ENCODE data around the gene MRPL42. TPM values are rescaled to one million over a fixed set of nuclear protein-coding genes. Genes with fewer than 3 reads are reported as not detected.

Gene MRPL42
- total RNA-seq, 2 donors from 2014 or later: 11.9 to 21.4 TPM

DNA sequence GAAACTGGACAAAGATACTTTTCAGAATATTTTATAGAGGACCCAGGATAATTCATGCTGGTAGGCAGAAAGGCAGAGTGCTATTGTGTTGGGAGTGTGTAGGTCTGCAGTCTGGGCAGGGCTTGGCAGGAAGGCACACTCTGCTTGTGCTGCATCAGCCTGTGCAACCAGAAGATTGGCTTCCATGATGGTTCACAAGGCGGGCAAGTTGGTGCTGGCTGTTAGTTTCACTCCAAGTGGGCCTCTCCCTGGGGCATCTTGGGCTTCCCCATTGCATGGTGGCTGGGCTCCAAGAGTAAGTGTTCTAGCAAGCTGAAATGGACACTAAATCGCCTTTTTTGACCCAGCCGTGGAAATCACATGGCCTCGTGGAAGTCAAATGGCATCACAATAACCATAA lies 23.7 kb upstream of the MRPL42 start:
- no peak for DNase-seq
- Histone ChIP-seq H3K4me3 (no peak overlapping the region), H3K27me3 (no peaks in the 10 kb centered on the region), H3K9me3 (no peaks in the 10 kb centered on the region), H3K27ac (no peak overlapping the region), H3K4me1 (peaks cover 16% of the 10 kb centered on the region), H3K36me3 (replicated peaks in 1 of 2; ENCODE audit: insufficient read depth in 1 of 2, low read depth in 2 of 2) (no peaks in the 10 kb centered on the region)
- no peak for ATAC-seq
- intact Hi-C loops (cut with DNase I): no loop called here
- WGBS, 2 donors: 91 to 92% methylated on average over 4 of the region's 4 CpGs
- no peak for TF ChIP-seq POLR2A (IDR thresholded peaks at IDR 0.05)
- TF ChIP-seq, protein P1, sequence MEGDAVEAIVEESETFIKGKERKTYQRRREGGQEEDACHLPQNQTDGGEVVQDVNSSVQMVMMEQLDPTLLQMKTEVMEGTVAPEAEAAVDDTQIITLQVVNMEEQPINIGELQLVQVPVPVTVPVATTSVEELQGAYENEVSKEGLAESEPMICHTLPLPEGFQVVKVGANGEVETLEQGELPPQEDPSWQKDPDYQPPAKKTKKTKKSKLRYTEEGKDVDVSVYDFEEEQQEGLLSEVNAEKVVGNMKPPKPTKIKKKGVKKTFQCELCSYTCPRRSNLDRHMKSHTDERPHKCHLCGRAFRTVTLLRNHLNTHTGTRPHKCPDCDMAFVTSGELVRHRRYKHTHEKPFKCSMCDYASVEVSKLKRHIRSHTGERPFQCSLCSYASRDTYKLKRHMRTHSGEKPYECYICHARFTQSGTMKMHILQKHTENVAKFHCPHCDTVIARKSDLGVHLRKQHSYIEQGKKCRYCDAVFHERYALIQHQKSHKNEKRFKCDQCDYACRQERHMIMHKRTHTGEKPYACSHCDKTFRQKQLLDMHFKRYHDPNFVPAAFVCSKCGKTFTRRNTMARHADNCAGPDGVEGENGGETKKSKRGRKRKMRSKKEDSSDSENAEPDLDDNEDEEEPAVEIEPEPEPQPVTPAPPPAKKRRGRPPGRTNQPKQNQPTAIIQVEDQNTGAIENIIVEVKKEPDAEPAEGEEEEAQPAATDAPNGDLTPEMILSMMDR (IDR thresholded peaks at IDR 0.05): no peak

DNA sequence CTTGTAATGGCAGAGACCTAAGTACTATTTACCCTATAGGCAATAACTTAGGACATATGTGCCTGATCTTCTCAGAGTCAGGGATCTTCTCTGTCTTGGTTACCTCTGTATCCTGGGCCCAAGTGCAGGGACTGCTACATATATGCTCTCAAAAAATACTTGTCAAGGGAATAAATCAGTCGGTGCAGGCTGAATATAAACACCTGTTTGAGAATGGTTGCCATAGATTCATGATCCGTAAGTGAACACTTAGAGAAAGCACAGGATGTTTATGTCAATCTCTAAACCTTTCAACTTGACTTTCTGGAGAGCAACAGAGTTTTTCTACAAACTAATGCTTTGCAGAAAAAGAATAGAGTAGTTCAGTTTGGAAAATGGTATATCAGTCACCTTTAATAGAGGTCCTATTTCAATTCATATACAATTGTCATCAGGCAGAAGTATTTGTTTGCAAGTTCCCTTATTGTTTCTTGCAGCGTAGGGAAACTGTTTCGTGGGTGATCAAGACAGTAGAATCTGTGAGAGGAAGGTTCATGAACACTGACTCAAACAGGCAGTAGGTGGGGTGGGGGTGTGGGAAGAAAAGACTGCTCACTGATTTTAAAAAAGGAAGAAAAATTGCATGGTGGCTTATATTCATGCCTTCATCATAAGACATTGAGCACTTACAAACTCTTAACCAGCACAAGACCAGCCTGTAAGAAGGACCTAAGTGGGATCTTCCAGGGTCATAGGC lies 19.6 kb upstream of the MRPL42 start:
- TF ChIP-seq, protein P1 (IDR thresholded peaks at IDR 0.05): no peak
- TF ChIP-seq POLR2A (IDR thresholded peaks at IDR 0.05): no peak
- WGBS, 2 donors: 68 to 75% methylated on average over 4 of the region's 4 CpGs
- Histone ChIP-seq H3K4me1 (peaks cover 3% of the 10 kb centered on the region), H3K36me3 (replicated peaks in 1 of 2; ENCODE audit: insufficient read depth in 1 of 2, low read depth in 2 of 2) (no peaks in the 10 kb centered on the region), H3K27me3 (no peaks in the 10 kb centered on the region), H3K27ac (no peak overlapping the region), H3K4me3 (no peak overlapping the region), H3K9me3 (no peaks in the 10 kb centered on the region)
- no peak for ATAC-seq
- DNase-seq: no peak
- intact Hi-C loops (cut with DNase I): no loop called here

DNA sequence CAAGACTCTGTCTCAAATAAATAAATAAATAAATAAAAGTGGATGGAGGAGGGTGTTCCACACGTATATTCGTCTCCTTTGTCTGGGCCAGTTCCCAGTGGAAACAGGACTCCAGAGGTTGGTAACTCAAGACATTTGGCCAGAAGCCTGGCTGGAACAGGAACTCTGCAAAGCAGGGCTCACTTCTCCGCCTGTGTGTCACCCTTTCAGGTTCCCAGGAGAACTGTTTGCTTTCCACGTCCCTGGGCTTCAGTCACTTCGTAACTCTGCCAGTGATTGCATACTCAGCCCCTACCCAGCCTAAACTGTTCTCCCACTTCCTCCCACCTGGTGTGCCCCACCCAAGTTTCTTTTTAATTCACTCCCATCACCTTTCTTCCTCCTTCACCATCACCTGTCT lies 18.5 kb upstream of the MRPL42 start:
- no peak overlapping the region for H3K4me3 ChIP-seq
- peak overlapping the region in 3 of 4 donors; percentile 44 to 58 (median 53) for H3K27ac ChIP-seq
- ATAC-seq: peak; percentile 93
- no peaks in the 10 kb centered on the region for H3K9me3 ChIP-seq
- intact Hi-C loops (cut with DNase I): no loop called here
- TF ChIP-seq, protein P1 (IDR thresholded peaks at IDR 0.05): no peak
- TF ChIP-seq POLR2A (IDR thresholded peaks at IDR 0.05): no peak
- H3K4me1 ChIP-seq: peaks cover 3% of the 10 kb centered on the region
- 21 to 26% methylated on average over 5 of the region's 5 CpGs for WGBS, 2 donors
- no peaks in the 10 kb centered on the region for H3K36me3 ChIP-seq (replicated peaks in 1 of 2; ENCODE audit: insufficient read depth in 1 of 2, low read depth in 2 of 2)
- H3K27me3 ChIP-seq: no peaks in the 10 kb centered on the region
- peak; percentile 71 to 89 (median 81) for DNase-seq

DNA sequence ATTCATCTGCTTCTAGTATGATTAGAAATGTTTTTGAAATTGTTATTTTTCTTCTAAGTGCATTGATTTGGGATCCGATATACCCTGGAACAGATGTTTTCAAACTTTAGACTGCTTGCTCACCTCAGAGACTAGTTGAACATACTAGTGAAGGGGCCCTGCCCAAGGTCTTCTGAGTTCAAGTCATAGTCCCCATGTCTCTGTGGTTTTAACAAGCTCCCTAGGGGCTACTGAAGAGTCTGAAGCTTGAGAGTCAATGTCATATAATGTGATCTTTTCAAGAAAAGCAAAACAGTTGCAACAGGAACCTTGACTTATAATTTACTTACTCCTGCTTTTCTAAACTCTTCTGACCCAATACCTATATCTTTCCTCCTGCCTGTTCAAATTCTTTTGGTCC lies 18.0 kb upstream of the MRPL42 start:
- H3K9me3 ChIP-seq: no peaks in the 10 kb centered on the region
- DNase-seq: no peak
- intact Hi-C loops (cut with DNase I): no loop called here
- H3K36me3 ChIP-seq (replicated peaks in 1 of 2; ENCODE audit: insufficient read depth in 1 of 2, low read depth in 2 of 2): no peaks in the 10 kb centered on the region
- H3K27me3 ChIP-seq: no peaks in the 10 kb centered on the region
- H3K27ac ChIP-seq: peak overlapping the region in 3 of 4 donors; percentile 44 to 58 (median 53)
- H3K4me1 ChIP-seq: peaks cover 3% of the 10 kb centered on the region
- 21 to 46% methylated on average over 1 of the region's 1 CpG for WGBS, 2 donors
- TF ChIP-seq, protein P1 (IDR thresholded peaks at IDR 0.05): no peak
- no peak for TF ChIP-seq POLR2A (IDR thresholded peaks at IDR 0.05)
- ATAC-seq: no peak
- H3K4me3 ChIP-seq: no peak overlapping the region

Measured in body of pancreas (tissue), 4 donors.